Activated CD4-positive, alpha-beta T cell treated with anti-CD3 and anti-CD28 coated beads for 1 hour (primary cell): ENCODE data around the gene UPK3A.
A peak's percentile ranks its signal among the peaks of the same experiment; 100 is the strongest.
"Not testable (repeated sequence)": the region's sequence is repeated elsewhere in the genome, so short reads cannot be mapped to it uniquely, and the experiment has no call there.

Experiments used
- DNase-seq: peaks from one replicate; pipeline ENCODE4 v3.0.0-alpha.2; 2020

Gene UPK3A

DNA sequence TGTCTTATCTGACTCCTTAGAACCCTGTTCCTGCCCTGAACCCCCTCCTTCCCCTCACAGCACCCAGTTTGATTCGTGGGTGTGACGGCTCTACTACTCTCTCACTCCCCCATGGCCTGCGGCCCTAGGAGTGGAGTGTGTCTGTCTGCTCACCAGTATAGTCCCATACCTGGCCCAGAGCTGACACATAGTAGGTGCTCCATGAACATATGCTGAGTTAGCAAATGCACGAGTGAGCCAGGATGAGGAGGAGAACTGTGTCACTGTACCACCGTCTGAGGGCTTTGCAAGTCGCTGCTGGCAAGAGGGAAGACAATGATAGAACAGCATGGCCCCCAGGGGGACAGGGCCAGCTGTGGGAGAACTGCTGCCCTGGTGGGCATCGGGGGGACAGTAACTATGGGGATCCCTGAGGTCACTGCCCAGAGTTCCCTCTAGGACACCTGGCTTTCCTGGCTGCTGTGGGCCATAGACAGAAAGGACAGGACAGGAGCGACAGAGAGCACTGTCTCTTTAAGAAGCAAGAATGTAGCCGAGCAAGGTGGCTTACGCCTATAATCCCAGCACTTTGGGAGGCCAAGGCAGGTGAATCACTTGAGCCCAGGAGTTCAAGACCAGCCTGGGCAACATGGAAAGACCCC lies 24.9 kb upstream of the UPK3A start:
- DNase-seq: no peak

DNA sequence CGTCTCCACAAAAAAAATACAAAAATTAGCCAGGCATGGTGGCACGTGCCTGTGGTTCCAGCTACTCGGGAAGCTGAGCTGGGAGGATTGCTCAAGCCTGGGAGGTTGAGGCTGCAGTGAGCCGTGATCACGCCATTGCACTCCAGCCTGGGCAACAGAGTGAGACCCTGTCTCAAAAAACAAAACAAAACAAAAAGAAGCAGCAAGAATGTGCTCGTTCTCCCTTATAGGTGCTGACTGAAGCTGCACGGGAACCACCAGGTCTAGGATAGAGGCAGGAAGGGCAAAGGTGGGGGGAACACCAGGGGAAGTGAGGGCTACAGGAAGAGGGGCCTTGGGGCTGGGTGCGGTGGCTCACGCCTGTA lies 24.4 kb upstream of the UPK3A start:
- DNase-seq: not testable (repeated sequence)

DNA sequence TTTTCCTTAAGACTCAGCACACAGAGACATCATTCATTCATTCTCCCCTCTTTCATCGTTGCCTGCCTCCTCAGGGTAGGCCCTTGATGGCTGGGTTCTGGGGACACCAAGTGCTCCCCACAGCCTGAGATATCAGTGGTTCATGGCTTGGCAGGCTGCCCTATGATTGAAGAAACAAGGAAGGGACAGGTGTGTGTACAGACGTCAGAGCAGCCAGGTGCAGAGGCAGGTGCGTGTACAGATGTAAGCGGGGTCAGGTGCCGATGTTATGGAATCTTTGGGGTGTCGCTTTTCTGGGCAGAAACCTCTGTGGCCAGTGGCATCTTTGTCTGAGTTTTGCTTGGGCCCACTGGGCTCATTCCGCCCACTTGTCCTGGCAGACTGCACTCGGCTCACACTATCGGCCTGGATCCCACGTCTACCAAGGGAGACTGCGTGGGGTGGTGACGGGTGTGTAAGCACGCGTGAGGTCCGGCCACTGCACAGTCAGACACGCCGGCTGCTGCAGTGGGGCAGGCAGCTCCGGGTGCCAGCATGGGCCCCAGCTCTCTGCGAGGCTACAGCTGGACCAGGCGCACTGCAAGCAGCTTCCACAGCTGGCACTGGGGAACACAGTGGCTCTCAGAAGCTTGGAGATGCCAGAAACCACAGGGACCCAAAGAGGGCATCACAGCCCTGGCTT lies 23.2 kb upstream of the UPK3A start:
- DNase-seq: no peak

DNA sequence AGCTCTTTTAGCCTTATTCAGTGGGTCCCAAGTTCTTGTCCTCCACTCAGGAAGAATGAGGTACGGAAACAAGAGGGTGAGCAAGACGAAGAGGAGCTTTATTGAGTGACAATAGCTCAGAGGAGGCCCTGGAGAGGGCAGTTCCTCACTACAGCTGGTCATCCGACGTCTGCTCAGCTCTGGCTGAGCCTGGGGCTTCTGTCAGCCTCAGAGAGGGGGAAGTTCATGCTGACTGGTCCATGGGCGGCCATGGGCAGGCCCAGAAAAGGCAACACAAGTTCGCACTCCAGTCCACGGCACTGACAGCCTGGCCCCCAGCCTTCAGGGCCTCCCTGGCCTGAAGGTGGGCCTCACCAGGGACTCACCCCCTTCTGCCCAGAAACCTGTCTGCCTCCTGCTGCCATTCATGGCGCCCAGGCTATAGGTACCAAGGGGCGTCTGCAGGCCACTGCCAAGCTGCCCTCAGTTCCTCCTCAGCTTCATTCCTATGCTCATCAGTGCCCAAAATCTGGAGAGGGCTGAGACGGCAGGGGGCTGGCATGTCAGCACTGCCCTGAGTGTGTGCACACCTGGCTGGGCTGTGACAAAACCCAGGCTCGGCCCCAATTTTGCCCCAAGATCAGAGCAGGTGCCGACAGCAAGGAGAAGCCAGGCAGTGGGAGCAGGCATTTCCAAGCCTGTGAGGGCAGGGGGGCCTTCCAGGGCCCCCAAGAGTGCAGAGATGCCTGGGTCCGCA lies 22.4 kb upstream of the UPK3A start:
- DNase-seq: no peak

DNA sequence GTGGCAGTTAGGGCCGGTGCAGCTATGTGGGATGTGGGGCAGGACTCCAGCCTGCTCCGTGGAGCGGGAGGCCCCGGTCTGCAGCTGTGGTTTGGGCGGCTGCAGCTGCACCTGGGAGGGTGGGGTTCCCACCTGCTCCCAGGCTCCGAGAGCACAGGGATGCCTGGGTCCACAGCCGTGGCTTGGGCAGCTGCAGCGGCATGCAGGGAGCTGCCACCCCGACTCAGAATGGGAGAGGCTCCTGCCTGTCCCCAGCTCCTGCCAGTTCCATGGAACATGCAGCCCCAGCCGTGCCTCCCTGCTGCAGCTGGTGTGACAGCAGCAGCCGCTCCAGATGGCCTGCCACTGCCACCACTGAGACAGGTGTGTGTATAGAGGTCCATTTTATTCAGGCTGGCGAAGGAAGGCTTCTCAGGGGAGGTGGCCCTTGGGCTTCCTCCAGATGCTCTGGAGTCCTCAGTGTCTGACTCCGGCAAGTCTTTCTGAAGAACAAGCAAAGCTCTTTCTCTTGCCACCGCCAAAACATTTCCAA lies 21.8 kb upstream of the UPK3A start:
- DNase-seq: no peak

DNA sequence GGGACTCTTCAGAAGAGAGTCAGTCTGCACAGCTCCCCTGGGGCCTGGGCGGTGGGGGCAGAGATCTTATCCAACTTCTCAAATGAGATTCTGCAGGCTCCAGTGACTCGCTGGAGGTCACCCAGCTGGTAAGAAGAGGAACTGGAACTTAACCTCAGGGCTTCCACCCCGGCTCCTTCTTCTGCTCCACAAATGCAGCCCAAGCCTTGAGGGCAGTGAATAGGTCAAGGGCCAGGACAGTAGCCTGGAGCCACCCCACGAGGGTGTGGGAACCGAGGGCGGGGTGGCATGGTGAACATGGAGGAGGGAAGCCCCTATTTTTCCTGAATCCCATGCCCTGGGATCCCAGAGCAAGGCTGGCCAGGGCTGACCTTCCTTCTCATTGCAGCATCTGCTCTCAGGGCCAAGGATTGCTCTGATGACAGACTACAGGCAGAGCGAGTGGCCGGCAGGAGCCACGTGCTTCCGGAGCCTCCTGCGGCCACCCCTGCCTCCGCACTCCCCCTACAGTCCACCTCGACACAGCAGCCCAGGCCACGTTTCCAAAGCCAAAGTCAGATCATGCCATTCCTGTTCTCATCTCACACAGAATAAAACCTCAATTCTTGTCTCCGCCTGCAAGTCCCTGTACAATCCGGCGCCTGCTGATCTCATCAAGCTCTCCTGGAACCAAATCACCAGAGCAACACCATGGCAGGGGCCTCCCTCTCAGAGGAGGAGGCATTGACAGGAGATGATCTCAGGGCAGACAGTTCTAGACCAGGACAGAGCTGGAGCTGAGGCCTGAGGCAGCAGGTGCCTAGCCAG lies 21.1 kb upstream of the UPK3A start:
- no peak for DNase-seq

DNA sequence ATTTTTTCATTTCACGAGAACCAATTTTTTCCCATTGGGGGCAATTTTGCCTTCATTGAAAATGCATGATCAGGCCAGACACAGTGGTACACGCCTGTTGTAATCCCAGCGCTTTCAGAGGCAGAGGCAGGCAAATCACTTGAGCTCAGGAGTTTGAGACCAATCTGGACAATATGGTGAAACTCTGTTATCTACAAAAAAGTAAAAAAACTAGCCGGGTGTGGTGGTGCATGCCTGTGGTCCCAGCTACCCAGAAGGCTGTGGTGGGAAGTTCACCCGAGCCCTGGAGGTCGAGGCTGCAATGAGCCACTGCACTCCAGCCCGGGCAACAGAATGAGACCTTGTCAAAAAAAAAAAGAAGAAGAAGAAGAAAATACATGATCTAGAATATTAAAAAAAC lies 19.2 kb upstream of the UPK3A start:
- no peak for DNase-seq

DNA sequence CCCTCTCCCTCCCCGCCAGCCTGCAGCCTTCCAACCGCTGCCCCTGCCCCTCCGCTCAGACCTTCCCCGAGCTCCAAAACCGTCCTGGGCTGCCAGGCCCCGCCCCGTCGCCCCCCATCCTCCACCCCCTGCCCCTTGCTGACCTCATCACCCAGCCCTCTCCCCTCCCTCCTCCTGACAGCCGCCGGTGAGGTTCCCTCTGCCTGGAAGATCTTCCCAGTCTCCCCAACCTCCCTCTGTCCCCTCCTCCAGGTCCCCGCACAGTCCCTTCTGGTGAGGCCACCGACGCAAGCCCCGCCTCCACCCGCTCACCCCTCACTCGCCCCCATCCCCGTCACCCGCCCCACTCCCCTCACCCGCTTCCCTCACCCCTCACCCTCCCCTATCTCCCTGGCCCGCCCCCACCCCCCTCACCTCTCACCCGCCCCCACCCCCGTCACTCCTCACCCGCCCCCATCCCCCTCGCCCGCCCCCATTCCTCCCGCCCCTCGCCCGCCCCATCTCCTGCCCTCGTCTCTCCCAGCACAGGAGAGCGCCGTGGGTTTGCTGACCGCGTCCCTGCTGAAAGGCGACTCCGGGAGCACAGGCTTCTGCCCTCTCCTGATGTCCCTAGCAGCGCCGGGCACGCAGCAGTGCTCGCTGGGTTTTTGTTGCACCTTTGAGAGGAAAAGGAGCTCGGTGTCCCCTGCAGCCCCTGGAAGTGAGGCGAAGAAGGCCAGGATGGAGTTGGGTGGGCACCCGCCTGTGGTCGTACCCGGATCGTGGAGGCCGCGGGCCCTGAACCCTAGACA lies 16.4 kb upstream of the UPK3A start:
- no peak for DNase-seq

DNA sequence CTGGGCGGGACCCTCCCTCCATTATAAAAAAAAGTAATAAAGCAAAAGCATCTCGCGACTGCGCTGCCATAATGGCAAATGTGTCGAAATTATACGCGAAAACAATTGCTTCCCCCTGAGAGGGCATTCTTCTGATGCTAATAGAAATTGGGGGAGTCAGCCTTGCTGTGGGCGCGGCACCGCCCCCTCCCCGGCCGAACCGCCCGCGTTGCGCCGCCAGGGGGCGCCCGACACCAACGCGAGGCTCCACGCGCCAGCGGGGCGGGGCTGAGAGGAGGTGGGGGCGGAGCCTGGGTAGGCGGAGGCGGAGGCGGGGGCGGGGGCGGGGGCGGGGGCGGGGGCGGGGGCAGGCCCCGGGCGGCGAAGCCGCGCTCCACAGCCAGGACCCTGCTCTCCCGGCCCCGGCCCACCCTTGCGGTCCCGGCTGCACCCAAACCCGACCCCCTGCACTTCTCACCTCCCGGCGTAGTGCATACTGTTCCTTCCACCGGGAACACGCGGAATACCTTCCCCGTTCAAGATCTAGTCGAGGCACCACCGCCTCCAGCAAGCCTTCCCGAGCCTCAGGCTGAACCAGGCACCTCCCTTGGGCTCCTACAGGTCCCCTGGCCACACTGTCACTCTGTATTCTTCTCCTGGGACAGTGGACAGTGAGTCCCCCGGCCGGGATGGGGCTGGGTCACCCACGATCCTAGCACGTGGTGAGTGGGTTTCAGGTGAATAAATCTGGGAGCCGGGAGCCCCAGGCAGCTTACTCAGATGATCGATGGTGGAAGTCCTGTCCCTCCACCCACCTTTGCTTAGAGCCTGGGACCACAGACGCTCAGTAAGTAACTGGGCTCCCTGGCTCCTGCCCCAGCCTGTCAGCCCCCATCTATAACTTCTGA lies 15.5 kb upstream of the UPK3A start:
- peak; percentile 89 for DNase-seq

DNA sequence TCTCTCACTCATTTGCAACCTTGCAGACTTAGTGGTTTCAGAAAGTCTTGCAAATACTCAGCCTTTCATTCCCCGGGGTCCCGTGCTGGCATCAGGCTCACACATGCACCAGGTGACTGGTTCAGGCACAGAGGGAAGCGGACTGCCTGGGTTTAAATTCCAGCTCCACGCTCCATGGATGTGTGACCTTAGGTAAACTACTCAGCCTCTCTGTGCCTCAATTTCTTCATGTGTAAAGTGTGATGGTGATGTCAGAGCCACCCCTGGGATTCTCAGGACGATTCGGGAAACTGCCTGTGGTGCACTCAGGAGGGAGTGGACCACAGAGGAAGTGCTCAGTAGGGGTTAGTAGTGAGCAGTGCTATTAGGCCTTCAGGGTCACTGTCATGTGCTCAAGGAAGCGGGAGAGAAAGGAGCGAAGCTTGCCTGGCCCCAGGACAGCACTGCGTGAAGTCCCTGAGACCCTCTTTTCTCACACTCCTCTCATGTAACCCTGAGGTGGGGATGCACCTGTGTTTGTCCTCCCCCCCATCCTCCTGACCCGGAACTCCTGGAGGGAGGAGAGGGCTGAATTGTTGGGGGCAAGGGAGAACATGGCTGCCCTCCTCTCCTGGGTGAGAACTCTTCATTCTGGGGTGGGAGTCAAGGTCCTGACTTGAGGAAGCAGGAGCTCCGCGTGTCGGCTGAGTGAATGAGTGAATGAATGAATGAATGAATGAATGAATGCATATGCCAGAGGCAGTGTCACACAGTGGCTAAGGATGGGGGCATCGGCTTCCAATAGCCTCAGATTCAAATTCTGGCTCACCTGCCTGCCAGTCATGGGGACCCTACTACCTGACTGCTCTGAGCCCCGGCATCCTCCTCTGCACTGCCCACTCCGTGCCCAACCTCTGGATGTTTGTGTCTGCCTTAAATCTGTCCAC lies 14.4 kb upstream of the UPK3A start:
- no peak for DNase-seq

DNA sequence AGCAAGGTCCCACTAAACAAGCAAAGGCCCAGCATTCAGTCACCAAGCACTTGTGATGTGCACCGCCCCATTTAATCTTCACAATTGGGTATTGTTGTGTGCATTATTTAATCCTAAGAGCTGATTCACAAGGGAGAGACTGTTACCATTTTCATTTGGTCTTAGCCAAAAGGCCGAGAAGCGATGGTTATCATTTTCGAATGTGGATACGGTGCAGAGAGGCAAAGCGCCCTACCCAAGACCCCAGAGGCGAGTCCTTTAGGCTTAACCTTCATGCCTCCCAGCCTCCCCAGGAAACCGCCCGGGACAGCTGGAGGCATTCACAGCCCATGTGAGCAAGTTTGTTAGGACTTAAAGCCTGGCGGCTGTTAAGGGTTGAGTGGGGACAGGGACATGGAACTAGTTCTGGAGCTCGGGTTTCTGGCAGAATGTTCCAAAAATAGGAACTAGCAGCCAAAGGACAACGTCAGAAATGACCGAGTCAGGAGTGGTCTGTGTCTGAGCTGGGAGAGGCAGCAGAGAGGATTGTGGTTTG lies 13.0 kb upstream of the UPK3A start:
- no peak for DNase-seq

DNA sequence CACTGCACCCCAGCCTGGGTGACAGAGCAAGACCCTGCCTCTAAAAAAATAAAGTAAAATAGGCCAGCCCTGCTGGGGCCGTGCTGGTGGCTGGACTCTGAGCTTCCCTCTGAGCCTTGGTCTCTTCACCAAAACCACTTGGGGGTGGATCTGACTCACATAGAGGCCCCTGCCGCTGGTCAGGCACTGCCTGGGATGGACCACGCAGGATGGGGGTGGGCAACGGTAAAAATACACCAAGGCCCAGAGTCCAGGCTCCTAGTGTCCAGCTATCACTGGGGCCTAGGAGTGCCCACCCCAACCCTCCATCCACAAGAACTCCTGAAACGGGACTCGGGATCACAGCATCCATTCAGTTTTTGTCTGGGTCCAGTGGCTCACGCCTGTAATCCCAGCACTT lies 12.3 kb upstream of the UPK3A start:
- no peak for DNase-seq

DNA sequence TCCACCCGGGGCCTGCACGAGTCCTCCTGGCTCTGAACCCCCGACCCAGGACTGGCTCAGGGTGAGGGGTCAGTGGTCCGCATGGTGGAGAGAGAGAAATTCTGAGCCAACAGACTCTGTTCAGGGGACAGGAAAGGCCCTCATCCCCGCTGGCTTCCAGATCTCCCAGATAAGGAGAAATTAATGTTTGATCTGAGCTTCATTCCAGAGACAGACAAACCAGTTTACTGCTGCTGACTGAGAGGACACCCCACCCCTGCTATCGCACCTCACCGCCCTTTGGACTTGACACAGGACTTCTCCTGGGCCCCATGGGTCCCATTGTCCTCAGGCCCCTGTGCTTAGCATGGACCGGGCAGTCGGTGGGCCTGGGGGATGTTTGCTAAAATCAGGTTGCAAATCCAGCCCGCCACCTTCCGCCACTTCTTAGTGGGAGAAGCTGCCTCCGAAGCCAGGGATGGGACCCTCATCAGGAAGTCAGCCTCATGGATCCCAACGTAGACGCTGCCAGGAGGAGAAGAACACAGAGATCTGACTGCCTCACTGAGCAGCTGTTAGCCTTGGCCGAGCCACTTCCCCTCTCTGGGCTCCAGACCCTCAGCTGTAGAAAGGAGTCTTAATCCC lies 11.2 kb upstream of the UPK3A start:
- no peak for DNase-seq

DNA sequence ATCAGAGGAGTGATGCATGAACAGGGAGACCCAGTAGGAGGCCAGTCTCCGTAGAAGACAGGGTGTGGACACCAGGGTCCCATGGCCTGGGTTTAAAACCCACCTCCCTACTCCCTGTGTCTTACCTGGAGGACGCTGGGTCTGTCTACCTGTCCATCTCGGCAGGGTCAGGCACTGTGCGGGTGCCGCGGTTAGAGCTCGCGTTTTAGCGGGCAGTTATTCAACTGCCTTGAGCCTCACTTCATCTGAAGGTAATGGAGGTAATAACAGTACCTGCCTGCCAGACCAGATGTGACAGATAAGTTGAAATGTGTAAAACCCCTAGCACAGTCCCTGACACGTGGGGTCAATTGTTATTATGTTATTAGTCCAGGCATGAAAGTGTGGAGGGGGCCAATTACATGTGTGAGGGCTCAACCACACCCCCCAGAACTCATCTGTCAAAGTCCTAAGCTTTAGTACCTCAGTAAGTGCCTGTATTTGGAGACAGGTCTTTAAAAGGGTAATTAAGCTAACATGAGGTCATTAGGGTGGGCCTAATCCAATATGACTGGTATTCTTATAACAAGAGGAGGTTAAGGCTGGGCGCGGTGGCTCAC lies 8.1 kb upstream of the UPK3A start:
- DNase-seq: no peak

DNA sequence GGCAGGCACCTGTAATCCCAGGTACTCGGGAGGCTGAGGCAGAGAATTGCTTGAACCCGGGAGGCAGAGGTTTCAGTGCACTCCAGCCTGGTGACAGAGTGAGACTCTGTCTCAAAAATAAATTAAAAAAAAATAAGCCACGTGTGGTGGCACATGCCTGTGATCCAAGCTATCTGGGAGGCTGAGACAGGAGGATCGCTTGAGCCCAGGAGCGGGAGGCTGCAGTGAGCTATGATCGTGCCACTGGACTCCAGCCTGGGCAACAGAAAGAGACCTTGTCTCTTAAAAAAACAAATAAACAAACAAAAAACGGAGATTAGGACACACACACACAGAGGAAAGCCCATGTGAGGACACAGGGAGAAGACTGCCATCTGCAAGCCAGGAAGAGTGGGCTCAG lies 7.0 kb upstream of the UPK3A start:
- not testable (repeated sequence) for DNase-seq

DNA sequence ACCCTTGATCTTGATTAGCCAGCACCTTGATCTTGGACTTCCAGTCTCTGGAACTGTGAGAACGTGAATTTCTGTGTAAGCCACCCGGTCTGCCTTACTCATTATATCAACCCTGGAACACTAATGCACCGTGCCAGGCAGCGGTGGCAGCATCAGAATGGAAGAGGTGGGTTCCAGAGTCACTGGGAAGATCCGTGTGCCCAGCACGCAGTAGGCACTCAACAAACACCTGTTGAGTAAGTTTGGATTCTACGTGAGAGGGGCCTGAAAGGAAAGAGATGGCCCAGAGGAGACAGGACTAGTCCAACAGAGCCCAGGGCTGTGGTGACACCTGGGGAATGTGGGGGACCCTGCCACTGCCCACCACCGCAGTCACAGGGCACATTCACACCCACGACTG lies 6.6 kb upstream of the UPK3A start:
- no peak for DNase-seq

DNA sequence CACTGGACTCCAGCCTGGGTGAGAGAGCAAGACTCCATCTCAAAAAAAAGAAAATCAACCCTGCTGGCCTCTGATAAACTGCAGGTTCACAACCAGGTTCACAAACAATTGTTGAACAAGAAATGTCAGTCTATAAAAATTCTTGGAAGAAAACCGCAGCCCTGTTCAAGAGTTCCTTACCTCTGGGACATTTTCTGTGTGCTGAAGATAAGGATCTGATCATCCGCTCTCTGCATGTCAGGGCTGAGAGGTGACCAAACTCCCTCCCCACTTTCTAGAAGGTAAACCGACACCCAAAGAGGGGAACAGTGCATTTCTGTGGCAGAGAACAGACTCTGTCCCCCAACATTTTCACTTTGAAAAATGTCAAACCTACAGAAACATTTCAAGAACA lies 4.2 kb upstream of the UPK3A start:
- DNase-seq: no peak

DNA sequence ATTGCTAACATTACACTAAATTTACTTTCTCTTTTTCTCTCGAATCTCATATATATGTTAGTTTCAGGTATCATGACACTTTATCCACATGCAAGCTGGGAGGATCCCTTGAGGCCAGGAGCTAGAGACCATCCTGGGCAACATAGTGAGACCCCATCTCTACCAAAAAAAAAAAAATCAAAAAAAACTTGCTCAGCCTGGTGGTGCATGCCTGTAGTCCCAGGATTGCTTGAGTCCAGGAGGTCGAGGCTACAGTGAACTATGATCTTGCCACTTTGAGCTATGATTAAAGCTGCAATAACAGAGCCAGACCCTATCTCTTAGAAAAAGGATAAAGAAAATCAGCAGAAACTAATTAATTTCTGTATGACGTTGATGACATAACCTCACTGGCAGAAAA lies 3.7 kb upstream of the UPK3A start:
- no peak for DNase-seq
